Activated naive CD8-positive, alpha-beta T cell treated with anti-CD3 and anti-CD28 coated beads, Interleukin-2, amount 10 ng/mL, durations not matched to agents 7 days and 5 days (primary cell): ENCODE results near the gene LLPH. TPM values are rescaled to one million over a fixed set of nuclear protein-coding genes. Genes with fewer than 3 reads are reported as not detected.
A peak's percentile ranks its signal among the peaks of the same experiment; 100 is the strongest.

Source experiments
- ATAC-seq: fragments of 150-1000 bp; cut with Tn5 transposase; one replicate; pipeline ENCODE4 v1.10.0; 2021; ENCODE audit warnings: low read depth, moderate library complexity
- POLR2A ChIA-PET: fragments of 350-600 bp; sonication (Branson Sonifier 250); formaldehyde crosslinking; loops from one replicate; lab custom pipeline; 2021; ENCODE audit warnings: antibody characterized with exemption; lab: Charles Lee
- DNase-seq: peaks from one replicate; pipeline ENCODE4 v3.0.0; 2021
- H3K27ac Mint-ChIP-seq: one replicate; pipeline ENCODE4 v1.8.0; 2022; ENCODE audit warnings: mild to moderate bottlenecking, mixed read lengths
- H3K27me3 Mint-ChIP-seq: one replicate; pipeline ENCODE4 v1.8.0; 2022; ENCODE audit warnings: mild to moderate bottlenecking, moderate library complexity, mixed read lengths
- H3K36me3 Mint-ChIP-seq: one replicate; pipeline ENCODE4 v1.8.0; 2021; ENCODE audit warnings: mild to moderate bottlenecking, mixed read lengths
- H3K4me1 Mint-ChIP-seq: one replicate; pipeline ENCODE4 v1.8.0; 2021; ENCODE audit warnings: mixed read lengths
- H3K4me3 Mint-ChIP-seq: one replicate; pipeline ENCODE4 v1.8.0; 2022; ENCODE audit warnings: mild to moderate bottlenecking, moderate library complexity, mixed read lengths
- H3K9me3 Mint-ChIP-seq: one replicate; pipeline ENCODE4 v1.8.0; 2021; ENCODE audit warnings: mixed read lengths
- total RNA-seq, 2 experiments: library from RNA; stranded (reverse); gene quantifications; one replicate each; pipeline ENCODE4 v1.2.3, GENCODE V29; 2021

The LLPH gene
- total RNA-seq, 2 experiments from 2014 or later = 35.1 to 36.0 TPM

DNA sequence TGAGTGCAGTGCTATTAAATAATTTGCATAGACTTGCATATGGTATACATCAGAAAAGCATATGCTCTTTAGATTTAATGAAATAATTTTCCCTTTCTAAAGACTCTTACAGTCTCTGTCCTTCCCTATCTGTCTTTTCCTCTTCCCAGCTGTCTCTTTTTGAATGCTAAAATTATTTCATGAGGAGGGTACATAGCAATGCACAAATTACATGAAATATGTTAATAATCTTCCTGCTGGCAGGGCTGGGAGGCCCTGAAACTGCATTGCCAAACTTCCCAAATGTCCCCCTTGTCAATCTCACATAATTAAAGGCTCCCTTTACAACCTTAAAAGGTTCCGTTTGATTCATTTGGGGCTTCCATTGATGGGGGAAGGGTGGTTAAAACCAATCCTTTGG is 22.2 kb downstream of the LLPH start:
- Mint-ChIP-seq H3K9me3 (no peaks in the 10 kb centered on the region), H3K27ac (no peak overlapping the region), H3K4me3 (no peak overlapping the region), H3K36me3 (no peaks in the 10 kb centered on the region), H3K4me1 (peaks cover 8% of the 10 kb centered on the region), H3K27me3 (peaks cover 7% of the 10 kb centered on the region)
- DNase-seq (no peak), ATAC-seq (no peak)
- POLR2A ChIA-PET = no interaction called here

GRCh38 chr12:66107451-66107915 is 23.1 kb downstream of the LLPH start:
- Mint-ChIP-seq H3K4me3 (no peak overlapping the region), H3K9me3 (no peaks in the 10 kb centered on the region), H3K27ac (no peak overlapping the region), H3K4me1 (peaks cover 8% of the 10 kb centered on the region), H3K36me3 (no peaks in the 10 kb centered on the region), H3K27me3 (peaks cover 10% of the 10 kb centered on the region)
- POLR2A ChIA-PET = no interaction called here
- ATAC-seq (peak; percentile 79), DNase-seq (peak; percentile 31)

DNA sequence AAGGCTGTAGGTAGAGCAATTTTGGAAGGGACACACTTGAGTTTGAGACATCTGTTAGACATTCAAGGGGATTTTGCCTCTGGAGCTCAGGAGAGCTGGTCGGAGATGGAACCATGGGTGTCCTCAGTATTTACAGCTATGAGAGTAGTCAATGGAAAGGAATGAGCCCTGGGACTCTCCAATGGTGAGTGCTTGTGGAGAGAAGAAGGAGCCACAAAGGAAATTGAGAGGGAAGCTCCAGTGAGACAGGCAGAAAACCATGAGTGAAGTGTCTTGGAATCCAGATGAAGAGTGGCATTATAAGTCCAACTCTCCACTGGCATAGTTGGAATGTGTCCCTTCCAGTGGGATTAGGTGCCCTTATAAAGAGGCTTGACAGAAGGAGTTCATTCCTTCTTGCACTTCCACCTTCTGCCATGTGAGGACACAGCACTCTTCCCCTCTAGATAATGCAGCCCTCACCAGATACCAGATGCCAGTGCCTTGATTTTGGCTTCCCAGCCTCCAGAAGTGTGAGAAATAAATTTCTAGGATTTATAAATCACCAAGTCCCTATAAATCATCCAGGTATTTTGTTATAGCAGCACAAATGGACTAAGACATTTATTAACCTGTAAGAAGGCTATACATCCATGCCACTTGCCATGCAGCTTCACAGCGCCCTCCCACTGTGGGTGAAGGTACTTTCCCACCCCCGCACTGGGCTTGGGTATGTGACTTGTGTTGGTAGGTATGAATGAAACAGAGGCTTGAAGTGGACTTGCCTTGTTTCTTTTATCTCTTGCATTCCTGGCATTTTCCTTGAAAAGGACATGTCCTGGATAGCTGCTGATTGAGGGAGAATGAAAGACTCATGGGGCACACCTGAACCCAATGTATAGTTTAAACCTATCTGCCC is 27.3 kb downstream of the LLPH start:
- POLR2A ChIA-PET = no interaction called here
- H3K4me3 Mint-ChIP-seq = no peak overlapping the region
- H3K27me3 Mint-ChIP-seq = peaks cover 21% of the 10 kb centered on the region
- no peak overlapping the region for H3K27ac Mint-ChIP-seq
- ATAC-seq (no peak), DNase-seq (no peak)
- H3K36me3 Mint-ChIP-seq = peaks cover 2% of the 10 kb centered on the region
- H3K9me3 Mint-ChIP-seq = peaks cover 3% of the 10 kb centered on the region
- no peaks in the 10 kb centered on the region for H3K4me1 Mint-ChIP-seq

DNA sequence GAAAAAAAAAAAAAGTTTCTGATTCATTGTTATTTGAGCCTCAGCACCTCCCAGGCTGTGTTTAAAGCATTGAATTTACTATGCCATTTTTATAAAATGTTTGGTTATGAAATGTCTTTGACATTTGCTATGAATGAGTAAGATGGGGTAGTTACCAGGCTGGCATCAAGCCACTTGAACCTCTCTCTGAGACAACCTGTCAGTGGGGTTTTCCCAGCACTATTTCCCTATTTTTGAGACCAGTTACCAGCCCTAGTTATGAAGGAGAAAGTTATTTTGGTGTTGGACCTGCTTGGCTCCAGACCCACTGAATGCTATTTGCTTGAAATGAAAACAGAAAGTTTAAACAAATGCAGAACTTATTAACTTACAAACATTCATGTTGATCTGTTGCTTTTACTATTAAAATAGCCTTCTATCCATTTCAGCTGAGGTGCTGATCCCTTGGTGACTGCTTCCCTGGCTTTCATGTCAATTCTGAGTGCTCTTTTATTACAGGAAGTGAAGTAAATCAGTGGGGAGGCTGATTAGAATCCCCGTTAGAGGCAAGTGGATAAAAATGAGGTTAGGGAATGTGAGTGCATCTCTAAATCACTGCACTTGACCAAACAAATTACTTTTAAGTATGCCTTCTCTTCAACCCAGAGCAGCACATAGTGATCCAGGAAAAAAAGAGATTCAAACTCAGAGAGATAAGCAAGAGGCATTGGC is 37.8 kb downstream of the LLPH start:
- no peaks in the 10 kb centered on the region for H3K36me3 Mint-ChIP-seq
- POLR2A ChIA-PET = no interaction called here
- H3K4me3 Mint-ChIP-seq = no peak overlapping the region
- H3K27me3 Mint-ChIP-seq = peaks cover 13% of the 10 kb centered on the region
- H3K9me3 Mint-ChIP-seq = no peaks in the 10 kb centered on the region
- no peak overlapping the region for H3K27ac Mint-ChIP-seq
- ATAC-seq = no peak
- DNase-seq = no peak
- H3K4me1 Mint-ChIP-seq = peaks cover 5% of the 10 kb centered on the region

GRCh38 chr12:66090157-66090556 is 40.4 kb downstream of the LLPH start:
- POLR2A ChIA-PET = no interaction called here
- no peak for ATAC-seq
- DNase-seq = no peak
- H3K4me1 Mint-ChIP-seq = peaks cover 5% of the 10 kb centered on the region
- no peaks in the 10 kb centered on the region for H3K9me3 Mint-ChIP-seq
- no peak overlapping the region for H3K4me3 Mint-ChIP-seq
- H3K27ac Mint-ChIP-seq = no peak overlapping the region
- H3K27me3 Mint-ChIP-seq = peaks cover 10% of the 10 kb centered on the region
- H3K36me3 Mint-ChIP-seq = no peaks in the 10 kb centered on the region

- Mint-ChIP-seq H3K27me3 (peaks cover 7% of the 10 kb centered on the region), H3K36me3 (no peaks in the 10 kb centered on the region), H3K27ac (no peak overlapping the region), H3K4me1 (peaks cover 2% of the 10 kb centered on the region), H3K9me3 (peaks cover 2% of the 10 kb centered on the region), H3K4me3 (no peak overlapping the region)
- no peak for ATAC-seq
- POLR2A ChIA-PET = interaction anchor here (0.6 to 0.7 kb wide), 3 partner anchors 36 to 531 kb away, joined by 5 to 9 read pairs (median 8); no protein-coding TSS in a partner anchor
- DNase-seq = peak; percentile 41
Measured at GRCh38 chr12:66087365-66087943, 43.1 kb downstream of the LLPH start.

DNA sequence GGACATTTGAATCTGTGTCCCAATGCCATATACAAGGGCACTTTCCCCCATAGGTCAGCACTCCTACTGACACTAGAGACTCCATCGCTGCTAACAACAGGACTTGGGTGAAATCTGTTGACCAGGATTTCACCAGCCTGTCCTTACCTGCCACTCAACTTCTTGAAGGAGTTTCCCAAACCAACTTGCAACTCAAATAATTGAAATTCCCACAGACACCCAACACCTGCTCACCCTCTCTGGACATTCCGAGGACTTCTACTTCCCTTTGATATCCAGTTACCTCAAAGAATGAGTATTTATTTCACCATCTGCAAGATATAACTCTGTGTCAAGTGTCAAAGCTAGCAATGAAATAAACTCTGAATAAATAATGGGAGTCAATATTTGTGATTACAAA is 44.6 kb downstream of the LLPH start:
- Mint-ChIP-seq H3K27me3 (peaks cover 7% of the 10 kb centered on the region), H3K36me3 (no peaks in the 10 kb centered on the region), H3K9me3 (peaks cover 2% of the 10 kb centered on the region), H3K4me1 (peaks cover 2% of the 10 kb centered on the region), H3K4me3 (no peak overlapping the region), H3K27ac (no peak overlapping the region)
- DNase-seq (no peak), ATAC-seq (no peak)
- POLR2A ChIA-PET = no interaction called here

- DNase-seq (no peak), ATAC-seq (no peak)
- peaks cover 2% of the 10 kb centered on the region for H3K4me1 Mint-ChIP-seq
- no peak overlapping the region for H3K4me3 Mint-ChIP-seq
- peaks cover 2% of the 10 kb centered on the region for H3K9me3 Mint-ChIP-seq
- H3K36me3 Mint-ChIP-seq = no peaks in the 10 kb centered on the region
- no peak overlapping the region for H3K27ac Mint-ChIP-seq
- H3K27me3 Mint-ChIP-seq = peaks cover 7% of the 10 kb centered on the region
- POLR2A ChIA-PET = no interaction called here
Measured at GRCh38 chr12:66085213-66085612, 45.3 kb downstream of the LLPH start.

DNA sequence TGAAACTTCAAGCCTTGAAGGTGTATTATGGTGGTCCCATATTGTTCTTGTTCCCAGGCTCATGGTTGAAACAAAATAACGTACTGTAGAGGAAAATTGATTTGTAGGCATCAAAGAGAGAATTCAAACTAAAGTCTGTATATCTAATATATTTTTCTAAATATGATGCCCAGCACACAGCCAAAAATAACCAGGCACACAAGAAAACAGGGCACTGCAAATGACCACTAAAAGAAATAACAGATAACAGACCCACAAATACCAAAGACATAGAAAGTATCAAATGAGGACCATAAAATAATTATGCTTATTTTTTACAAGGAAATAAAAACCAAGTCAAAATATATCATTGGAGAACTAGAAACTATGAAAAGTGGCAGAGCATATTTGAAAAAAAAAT is 46.8 kb downstream of the LLPH start:
- ATAC-seq = no peak
- peaks cover 2% of the 10 kb centered on the region for H3K9me3 Mint-ChIP-seq
- no peaks in the 10 kb centered on the region for H3K4me1 Mint-ChIP-seq
- no peak overlapping the region for H3K27ac Mint-ChIP-seq
- peaks cover 10% of the 10 kb centered on the region for H3K27me3 Mint-ChIP-seq
- DNase-seq = no peak
- H3K36me3 Mint-ChIP-seq = no peaks in the 10 kb centered on the region
- POLR2A ChIA-PET = no interaction called here
- no peak overlapping the region for H3K4me3 Mint-ChIP-seq

GRCh38 chr12:66082744-66083143 is 47.8 kb downstream of the LLPH start:
- peaks cover 15% of the 10 kb centered on the region for H3K27me3 Mint-ChIP-seq
- no peak for ATAC-seq
- no peak overlapping the region for H3K27ac Mint-ChIP-seq
- no peak overlapping the region for H3K4me3 Mint-ChIP-seq
- no peaks in the 10 kb centered on the region for H3K36me3 Mint-ChIP-seq
- peaks cover 2% of the 10 kb centered on the region for H3K9me3 Mint-ChIP-seq
- H3K4me1 Mint-ChIP-seq = no peaks in the 10 kb centered on the region
- POLR2A ChIA-PET = no interaction called here
- DNase-seq = no peak

GRCh38 chr12:66080791-66081190 is 49.8 kb downstream of the LLPH start:
- Mint-ChIP-seq H3K27me3 (peaks cover 13% of the 10 kb centered on the region), H3K27ac (no peak overlapping the region), H3K36me3 (no peaks in the 10 kb centered on the region), H3K9me3 (peaks cover 2% of the 10 kb centered on the region), H3K4me1 (no peaks in the 10 kb centered on the region), H3K4me3 (no peak overlapping the region)
- no peak for ATAC-seq
- DNase-seq = no peak
- POLR2A ChIA-PET = no interaction called here

- ATAC-seq (no peak), DNase-seq (no peak)
- H3K9me3 Mint-ChIP-seq = no peaks in the 10 kb centered on the region
- POLR2A ChIA-PET = no interaction called here
- H3K27ac Mint-ChIP-seq = no peak overlapping the region
- H3K4me3 Mint-ChIP-seq = no peak overlapping the region
- H3K4me1 Mint-ChIP-seq = no peaks in the 10 kb centered on the region
- peaks cover 16% of the 10 kb centered on the region for H3K27me3 Mint-ChIP-seq
- no peaks in the 10 kb centered on the region for H3K36me3 Mint-ChIP-seq
Measured at GRCh38 chr12:66077542-66077941, 53.0 kb downstream of the LLPH start.

DNA sequence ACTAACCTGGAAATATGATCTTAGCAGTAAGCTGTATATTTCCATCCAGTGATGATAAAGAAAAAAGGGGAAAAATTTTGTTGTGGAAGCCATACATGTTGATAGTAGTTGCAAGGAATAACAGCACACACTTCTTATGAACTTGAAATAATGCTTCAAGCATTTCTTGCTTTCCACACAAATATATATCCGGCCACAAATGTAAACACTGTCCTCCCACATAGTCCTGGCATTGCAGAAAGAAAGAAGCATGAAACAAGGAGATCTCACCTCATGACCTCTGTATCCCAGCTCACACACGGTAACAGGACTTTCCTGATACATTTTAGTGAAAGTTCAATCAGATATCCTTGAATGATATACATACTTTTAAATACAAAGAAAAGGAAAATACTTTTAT is 56.0 kb downstream of the LLPH start:
- no peaks in the 10 kb centered on the region for H3K4me1 Mint-ChIP-seq
- no peak overlapping the region for H3K4me3 Mint-ChIP-seq
- POLR2A ChIA-PET = no interaction called here
- peaks cover 16% of the 10 kb centered on the region for H3K27me3 Mint-ChIP-seq
- ATAC-seq (no peak), DNase-seq (no peak)
- no peak overlapping the region for H3K27ac Mint-ChIP-seq
- no peaks in the 10 kb centered on the region for H3K36me3 Mint-ChIP-seq
- no peaks in the 10 kb centered on the region for H3K9me3 Mint-ChIP-seq
